SJCRH30 (cell line): ENCODE data around the gene EPHA1. TPM values are rescaled to one million over a fixed set of nuclear protein-coding genes. Genes with fewer than 3 reads are reported as not detected.

ENCODE experiments used
- DNase-seq, 2 experiments: peaks; one replicate each; pipeline ENCODE4 v3.0.0-alpha.2; 2015 to 2020
- H3K27ac ChIP-seq: fragments of 250-450 bp; sonication (Bioruptor Pico); 2 replicates; pipeline ENCODE4 v1.5.1; 2020; ENCODE audit warnings: mild to moderate bottlenecking, moderate library complexity
- H3K27me3 ChIP-seq: fragments of 250-450 bp; sonication (Bioruptor Pico); 2 replicates; pipeline ENCODE4 v1.5.1; 2020; ENCODE audit warnings: mild to moderate bottlenecking, moderate library complexity
- H3K36me3 ChIP-seq: fragments of 250-450 bp; sonication (Bioruptor Pico); 2 replicates; pipeline ENCODE4 v1.5.1; 2020; ENCODE audit warnings: mild to moderate bottlenecking, moderate library complexity
- H3K4me1 ChIP-seq: fragments of 250-450 bp; sonication (Bioruptor Pico); 2 replicates; pipeline ENCODE4 v1.5.1; 2020; ENCODE audit warnings: mild to moderate bottlenecking, moderate library complexity
- H3K4me3 ChIP-seq: fragments of 250-450 bp; sonication (Bioruptor Pico); 2 replicates; pipeline ENCODE4 v1.5.1; 2020; ENCODE audit warnings: mild to moderate bottlenecking, moderate library complexity
- H3K9me3 ChIP-seq: fragments of 250-450 bp; sonication (Bioruptor Pico); replicated peaks from 2 replicates; pipeline ENCODE4 v1.5.1; 2020; ENCODE audit warnings: mild to moderate bottlenecking, moderate library complexity
- total RNA-seq: library from RNA; depleted of rRNA; stranded (reverse); fragments of >200 nt; shearing (Covaris generic); gene quantifications from 2 replicates; pipeline ENCODE4 v1.2.3, GENCODE V29; 2014

The EPHA1 gene
- total RNA-seq, 1 experiment from 2014 or later, result 0.32 TPM

GRCh38 chr7:143368387-143368786 lies 40.3 kb downstream of the EPHA1 start:
- no peak overlapping the region for H3K4me3 ChIP-seq
- no peak overlapping the region for H3K27ac ChIP-seq
- no peak for DNase-seq
- no peaks in the 10 kb centered on the region for H3K4me1 ChIP-seq
- H3K9me3 ChIP-seq, result no peaks in the 10 kb centered on the region
- no peaks in the 10 kb centered on the region for H3K36me3 ChIP-seq
- H3K27me3 ChIP-seq, result peaks cover 39% of the 10 kb centered on the region

- Histone ChIP-seq H3K27me3 (peaks cover 43% of the 10 kb centered on the region), H3K4me1 (no peaks in the 10 kb centered on the region), H3K9me3 (no peaks in the 10 kb centered on the region), H3K36me3 (no peaks in the 10 kb centered on the region), H3K4me3 (no peak overlapping the region), H3K27ac (no peak overlapping the region)
- DNase-seq, result no peak
Observed at GRCh38 chr7:143367972-143368371, 40.7 kb downstream of the EPHA1 start.

GRCh38 chr7:143363016-143363937 lies 45.4 kb downstream of the EPHA1 start:
- no peak for DNase-seq
- Histone ChIP-seq H3K27me3 (peaks cover 55% of the 10 kb centered on the region), H3K27ac (no peak overlapping the region), H3K4me3 (no peak overlapping the region), H3K36me3 (no peaks in the 10 kb centered on the region), H3K9me3 (no peaks in the 10 kb centered on the region), H3K4me1 (no peaks in the 10 kb centered on the region)

GRCh38 chr7:143362131-143363015 lies 46.3 kb downstream of the EPHA1 start, which contains the start of gene FAM131B:
FAM131B (minus strand) TSS chr7:143362713; CDS start chr7:143362603, 110 bp downstream.
- no peak within 1 kb of the TSS for H3K27ac ChIP-seq
- peaks cover 50% of the 10 kb centered on the region for H3K27me3 ChIP-seq
- DNase-seq, result peak in 1 of 2 experiments; percentile 34
- H3K4me3 ChIP-seq, result peak within 1 kb of the TSS; percentile 54
- H3K9me3 ChIP-seq, result no peaks in the 10 kb centered on the region
- no peaks in the 10 kb centered on the region for H3K36me3 ChIP-seq
- no peaks in the 10 kb centered on the region for H3K4me1 ChIP-seq

- H3K36me3 ChIP-seq, result no peaks in the 10 kb centered on the region
- no peak for DNase-seq
- H3K27ac ChIP-seq, result no peak overlapping the region
- peaks cover 46% of the 10 kb centered on the region for H3K27me3 ChIP-seq
- H3K4me3 ChIP-seq, result peak overlapping the region; percentile 54
- no peaks in the 10 kb centered on the region for H3K4me1 ChIP-seq
- H3K9me3 ChIP-seq, result no peaks in the 10 kb centered on the region
Observed at GRCh38 chr7:143361552-143362130, 47.0 kb downstream of the EPHA1 start.

- Histone ChIP-seq H3K4me1 (no peaks in the 10 kb centered on the region), H3K4me3 (no peak overlapping the region), H3K36me3 (no peaks in the 10 kb centered on the region), H3K27me3 (peaks cover 46% of the 10 kb centered on the region), H3K27ac (no peak overlapping the region), H3K9me3 (no peaks in the 10 kb centered on the region)
- no peak for DNase-seq
Observed at GRCh38 chr7:143360788-143361551, 47.7 kb downstream of the EPHA1 start.

GRCh38 chr7:143359771-143360353 lies 48.8 kb downstream of the EPHA1 start:
- peaks cover 49% of the 10 kb centered on the region for H3K27me3 ChIP-seq
- no peak for DNase-seq
- H3K4me1 ChIP-seq, result no peaks in the 10 kb centered on the region
- no peak overlapping the region for H3K4me3 ChIP-seq
- H3K36me3 ChIP-seq, result no peaks in the 10 kb centered on the region
- H3K27ac ChIP-seq, result no peak overlapping the region
- H3K9me3 ChIP-seq, result no peaks in the 10 kb centered on the region

GRCh38 chr7:143358626-143359025 lies 50.0 kb downstream of the EPHA1 start:
- Histone ChIP-seq H3K9me3 (no peaks in the 10 kb centered on the region), H3K36me3 (no peaks in the 10 kb centered on the region), H3K27ac (no peak overlapping the region), H3K4me3 (no peak overlapping the region), H3K4me1 (no peaks in the 10 kb centered on the region), H3K27me3 (peaks cover 40% of the 10 kb centered on the region)
- peak in 1 of 2 experiments; percentile 23 for DNase-seq

- no peaks in the 10 kb centered on the region for H3K9me3 ChIP-seq
- no peak for DNase-seq
Observed at GRCh38 chr7:143356414-143357050, 52.1 kb downstream of the EPHA1 start.

GRCh38 chr7:143355450-143356385 lies 52.9 kb downstream of the EPHA1 start:
- Histone ChIP-seq H3K9me3 (no peaks in the 10 kb centered on the region), H3K4me1 (no peaks in the 10 kb centered on the region), H3K36me3 (no peaks in the 10 kb centered on the region), H3K27me3 (peaks cover 34% of the 10 kb centered on the region), H3K4me3 (no peak overlapping the region), H3K27ac (no peak overlapping the region)
- no peak for DNase-seq

More at GRCh38 chr7:143356414-143357050, 52.1 kb downstream of the EPHA1 start:
- no peak overlapping the region for H3K4me3 ChIP-seq
- no peaks in the 10 kb centered on the region for H3K36me3 ChIP-seq
- no peaks in the 10 kb centered on the region for H3K4me1 ChIP-seq
- peaks cover 38% of the 10 kb centered on the region for H3K27me3 ChIP-seq
- H3K27ac ChIP-seq, result no peak overlapping the region

GRCh38 chr7:143354965-143355364 lies 53.7 kb downstream of the EPHA1 start:
- no peak for DNase-seq
- no peak overlapping the region for H3K4me3 ChIP-seq
- no peaks in the 10 kb centered on the region for H3K4me1 ChIP-seq
- H3K27ac ChIP-seq, result no peak overlapping the region
- no peaks in the 10 kb centered on the region for H3K36me3 ChIP-seq
- no peaks in the 10 kb centered on the region for H3K9me3 ChIP-seq
- peaks cover 29% of the 10 kb centered on the region for H3K27me3 ChIP-seq

GRCh38 chr7:143354376-143354775 lies 54.3 kb downstream of the EPHA1 start:
- Histone ChIP-seq H3K27ac (no peak overlapping the region), H3K4me1 (no peaks in the 10 kb centered on the region), H3K27me3 (peaks cover 25% of the 10 kb centered on the region), H3K9me3 (no peaks in the 10 kb centered on the region), H3K4me3 (no peak overlapping the region), H3K36me3 (no peaks in the 10 kb centered on the region)
- DNase-seq, result no peak
